ES-I3 (cell line): ENCODE measurements around the gene DPF3.

Experiments used
- H3K36me3 ChIP-seq: 2 replicates; pipeline ENCODE4 v1.6.1; 2013; ENCODE audit warnings: mild to moderate bottlenecking, low read length, control low read depth, moderate library complexity; ENCODE audit not compliant: insufficient read depth
- H3K4me1 ChIP-seq: 2 replicates; pipeline ENCODE4 v1.6.1; 2013; ENCODE audit warnings: mild to moderate bottlenecking, control low read depth, low read length; ENCODE audit not compliant: insufficient read depth
- H3K9ac ChIP-seq: 2 replicates; pipeline ENCODE4 v1.6.1; 2013; ENCODE audit warnings: low read depth, mild to moderate bottlenecking, low read length, moderate library complexity
- H3K9me3 ChIP-seq: 2 replicates; pipeline ENCODE4 v1.6.1; 2013; ENCODE audit warnings: mild to moderate bottlenecking, low read length, moderate library complexity; ENCODE audit not compliant: control insufficient read depth, insufficient read depth

The DPF3 gene

DNA sequence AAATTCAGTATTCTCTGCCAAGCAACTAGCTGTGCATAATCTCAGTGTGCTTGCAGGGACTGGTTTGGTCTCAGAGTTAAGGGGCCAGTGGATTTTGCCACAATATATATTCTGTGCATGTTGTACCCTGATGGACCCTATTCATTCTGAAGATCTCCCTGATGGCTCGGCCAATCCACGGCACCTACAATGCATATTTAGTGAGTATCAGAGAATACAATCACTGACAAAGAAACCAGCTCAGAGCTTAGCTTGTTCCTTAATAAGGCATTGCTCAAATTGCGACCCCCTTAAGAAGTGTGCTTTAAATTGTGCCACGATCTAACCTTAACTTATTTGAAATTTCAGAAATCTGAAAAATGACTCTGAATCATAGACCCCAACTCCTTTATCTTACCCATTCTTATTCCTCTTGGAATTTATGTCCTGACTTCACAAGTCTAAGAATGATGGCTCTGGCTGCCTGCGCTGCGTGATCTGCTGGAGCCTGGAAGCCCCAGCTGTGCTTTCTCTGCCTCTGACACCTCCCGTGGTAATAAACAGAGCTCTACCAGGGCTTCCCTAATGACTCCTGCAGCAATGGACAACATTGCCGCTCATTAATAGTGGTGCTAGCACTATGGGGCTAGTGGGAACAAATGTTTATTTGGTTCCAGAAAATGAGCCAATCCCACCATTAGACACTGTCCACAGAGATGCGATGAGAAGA, 23.3 kb upstream of the DPF3 start:
- Histone ChIP-seq H3K4me1 (no peaks in the 10 kb centered on the region), H3K9me3 (no peaks in the 10 kb centered on the region), H3K36me3 (no peaks in the 10 kb centered on the region), H3K9ac (no peak overlapping the region)

DNA sequence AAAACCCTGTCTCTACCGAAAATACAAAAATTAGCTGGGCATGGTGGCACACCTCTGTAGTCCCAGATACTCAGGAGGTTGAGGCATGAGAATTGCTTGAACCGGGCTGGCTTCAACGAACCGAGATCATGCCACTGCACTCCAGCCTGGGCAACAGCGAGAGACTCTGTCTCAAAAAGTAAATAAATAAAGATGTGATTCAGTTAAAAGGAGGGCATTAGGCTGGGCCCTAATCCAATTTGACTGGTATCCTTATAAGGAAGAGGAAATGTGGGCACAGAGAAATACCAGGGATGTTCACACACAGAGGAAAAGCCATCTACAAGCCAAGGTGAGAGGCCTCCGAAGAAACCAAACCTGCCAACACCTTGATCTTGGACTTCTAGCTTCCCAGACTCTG, 22.3 kb upstream of the DPF3 start:
- Histone ChIP-seq H3K4me1 (no peaks in the 10 kb centered on the region), H3K9ac (no peak overlapping the region), H3K36me3 (no peaks in the 10 kb centered on the region), H3K9me3 (no peaks in the 10 kb centered on the region)

DNA sequence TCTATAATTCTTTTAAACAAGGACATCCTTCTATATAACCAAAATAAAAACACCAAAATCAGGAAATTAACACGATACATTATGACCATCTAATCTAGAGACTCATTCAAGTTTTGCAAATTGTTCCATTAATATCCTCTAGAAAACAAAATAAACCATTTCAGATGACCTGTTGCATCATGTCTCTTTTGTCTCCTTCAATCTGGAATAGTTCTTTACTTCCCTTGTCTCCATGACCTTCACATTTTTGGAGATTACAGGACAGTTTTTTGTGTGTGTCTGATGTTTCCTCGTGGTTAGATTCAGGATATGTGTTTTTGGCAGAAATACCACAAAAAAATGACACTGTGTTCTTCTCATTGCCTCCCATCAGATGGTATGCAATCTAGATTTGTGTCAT, 19.9 kb upstream of the DPF3 start:
- Histone ChIP-seq H3K9me3 (no peaks in the 10 kb centered on the region), H3K4me1 (peaks cover 6% of the 10 kb centered on the region; the same call in 1 of the 2 replicates), H3K9ac (no peak overlapping the region), H3K36me3 (no peaks in the 10 kb centered on the region)

DNA sequence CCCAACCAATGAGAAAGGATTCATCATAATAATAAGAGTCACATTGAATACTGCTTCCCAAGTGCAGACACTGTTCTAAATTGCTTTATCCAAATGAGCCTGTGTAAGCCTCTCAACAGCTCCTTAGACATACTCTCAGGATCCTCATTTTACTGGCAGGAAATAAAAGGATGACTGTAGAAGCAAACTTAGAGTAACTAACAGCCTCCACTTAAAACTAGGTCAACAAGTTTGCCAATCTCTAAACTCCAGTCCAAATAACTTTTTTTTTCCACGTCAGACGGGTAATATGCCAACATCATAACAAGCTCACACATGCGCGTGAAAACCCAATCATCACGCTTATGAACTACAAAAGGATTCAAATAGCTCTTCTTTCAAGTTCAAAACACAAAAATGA, 15.3 kb upstream of the DPF3 start:
- Histone ChIP-seq H3K9ac (no peak overlapping the region), H3K9me3 (no peaks in the 10 kb centered on the region), H3K36me3 (no peaks in the 10 kb centered on the region), H3K4me1 (peaks cover 20% of the 10 kb centered on the region)

DNA sequence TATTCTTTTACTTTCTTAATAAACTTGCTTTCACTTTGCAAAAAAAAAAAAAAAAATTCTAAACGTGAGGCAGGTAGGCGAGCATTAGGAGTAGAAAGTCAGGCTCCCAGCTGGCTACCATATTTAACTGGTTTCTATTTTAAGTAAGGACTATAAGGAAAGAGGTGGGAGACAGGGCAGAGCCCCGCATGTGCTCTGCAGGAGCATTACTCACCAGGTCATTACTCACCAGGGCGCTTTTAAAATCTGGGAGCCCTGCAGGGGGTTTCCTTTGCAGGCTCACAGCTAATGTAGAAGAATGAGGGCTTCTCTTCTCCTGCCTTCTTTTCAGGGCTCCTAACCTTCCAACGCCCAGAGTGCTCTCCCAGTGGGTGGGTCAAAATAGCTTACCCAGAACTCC, 14.0 kb upstream of the DPF3 start:
- peak overlapping the region; percentile 19; the same call in 1 of the 2 replicates for H3K9ac ChIP-seq
- H3K36me3 ChIP-seq = no peaks in the 10 kb centered on the region
- H3K9me3 ChIP-seq = no peaks in the 10 kb centered on the region
- peaks cover 20% of the 10 kb centered on the region for H3K4me1 ChIP-seq

DNA sequence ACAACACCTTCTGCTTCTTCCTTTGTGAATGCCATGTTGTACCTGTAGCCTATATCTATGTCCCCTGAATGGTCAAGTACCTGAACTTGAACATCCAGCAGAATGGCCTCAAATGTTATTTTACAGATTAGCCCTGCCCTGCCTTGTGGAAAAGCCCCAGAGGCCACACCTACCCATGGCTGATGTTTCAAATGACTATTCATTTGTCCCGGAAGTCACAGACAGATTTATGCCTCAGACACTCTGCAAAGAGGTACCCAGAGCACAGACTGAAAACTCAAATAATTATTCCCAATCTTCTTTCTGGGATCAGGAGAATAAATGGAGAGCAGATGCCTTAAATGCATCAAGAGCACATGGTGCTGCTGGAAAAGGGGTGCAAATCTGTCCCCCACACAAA, 13.0 kb upstream of the DPF3 start:
- H3K9ac ChIP-seq = peak overlapping the region; percentile 3; the same call in 1 of the 2 replicates
- peaks cover 20% of the 10 kb centered on the region for H3K4me1 ChIP-seq
- no peaks in the 10 kb centered on the region for H3K9me3 ChIP-seq
- H3K36me3 ChIP-seq = no peaks in the 10 kb centered on the region

DNA sequence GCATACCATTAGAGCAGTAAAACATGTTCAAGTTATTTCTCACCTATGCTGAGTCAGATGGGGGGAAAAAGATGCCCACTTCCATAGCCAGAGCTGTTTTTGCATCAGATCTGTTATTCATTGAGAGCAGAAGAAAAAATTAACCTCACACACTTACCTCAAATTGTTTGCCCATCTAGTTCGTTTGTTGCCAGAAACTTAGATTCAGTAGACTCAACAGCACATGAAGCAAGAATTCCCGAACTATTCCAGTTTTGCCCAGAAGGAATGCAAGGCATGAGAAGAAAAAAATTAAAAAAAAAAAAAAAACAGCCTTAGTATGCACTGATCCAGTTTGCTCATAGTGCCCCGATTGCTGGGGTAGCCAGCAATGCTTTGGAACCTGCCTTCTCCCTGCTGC, 12.4 kb upstream of the DPF3 start:
- H3K4me1 ChIP-seq = peaks cover 20% of the 10 kb centered on the region
- H3K9me3 ChIP-seq = no peaks in the 10 kb centered on the region
- H3K9ac ChIP-seq = no peak overlapping the region
- H3K36me3 ChIP-seq = no peaks in the 10 kb centered on the region

DNA sequence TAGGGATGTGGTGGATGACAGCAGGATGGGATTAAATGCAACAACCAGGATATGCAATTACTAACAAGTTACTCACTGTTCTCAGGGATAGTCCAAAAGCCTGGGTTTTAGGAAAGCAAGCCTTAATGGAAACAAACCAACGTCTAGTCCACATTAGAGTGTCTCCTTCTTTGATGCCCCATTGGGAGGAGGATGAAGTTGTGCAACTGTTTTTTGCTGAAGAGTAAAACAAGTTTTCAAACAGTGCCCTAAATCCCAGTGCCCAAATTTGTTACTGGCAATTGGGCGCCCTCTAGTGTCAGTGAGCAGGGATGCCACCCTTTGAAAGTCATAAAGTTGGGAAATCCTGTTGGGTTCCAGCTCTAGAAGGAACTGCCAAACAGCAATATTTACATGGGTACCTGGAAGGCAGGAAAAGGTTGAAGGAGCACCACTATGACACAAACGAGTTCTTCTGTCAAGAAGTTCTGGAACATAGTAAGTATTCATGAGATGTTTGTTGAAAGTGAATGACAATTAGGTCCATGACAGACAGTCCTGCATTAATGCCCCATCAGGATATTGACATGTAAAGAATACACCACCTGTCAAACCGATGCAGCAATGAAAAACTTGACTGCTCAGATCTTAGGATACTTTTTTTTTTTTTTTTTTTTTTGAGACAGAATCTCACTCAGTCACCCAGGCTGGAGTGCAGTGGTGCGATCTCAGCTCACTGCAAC, 11.1 kb upstream of the DPF3 start:
- no peaks in the 10 kb centered on the region for H3K9me3 ChIP-seq
- no peak overlapping the region for H3K9ac ChIP-seq
- H3K36me3 ChIP-seq = no peaks in the 10 kb centered on the region
- H3K4me1 ChIP-seq = peaks cover 20% of the 10 kb centered on the region

DNA sequence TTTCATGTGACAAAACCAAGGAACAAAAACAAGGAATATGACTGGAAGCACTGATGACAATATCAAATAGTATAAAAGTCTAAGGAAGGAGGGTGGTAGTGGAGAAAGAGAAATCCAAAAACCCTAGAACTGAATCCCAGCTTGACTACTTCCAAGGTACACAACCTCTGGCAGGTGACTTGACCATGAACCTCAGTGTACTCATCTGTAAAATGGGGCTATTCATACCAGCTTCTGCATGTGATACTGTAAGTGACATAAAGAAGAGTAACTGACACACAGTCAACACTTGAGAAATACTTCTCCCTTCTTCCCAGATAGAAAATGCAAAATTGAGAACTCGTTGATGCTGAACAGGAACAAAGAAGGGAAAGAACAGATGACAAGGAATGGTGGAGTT, 10.3 kb upstream of the DPF3 start:
- Histone ChIP-seq H3K9me3 (no peaks in the 10 kb centered on the region), H3K9ac (no peak overlapping the region), H3K36me3 (no peaks in the 10 kb centered on the region), H3K4me1 (peaks cover 17% of the 10 kb centered on the region)

DNA sequence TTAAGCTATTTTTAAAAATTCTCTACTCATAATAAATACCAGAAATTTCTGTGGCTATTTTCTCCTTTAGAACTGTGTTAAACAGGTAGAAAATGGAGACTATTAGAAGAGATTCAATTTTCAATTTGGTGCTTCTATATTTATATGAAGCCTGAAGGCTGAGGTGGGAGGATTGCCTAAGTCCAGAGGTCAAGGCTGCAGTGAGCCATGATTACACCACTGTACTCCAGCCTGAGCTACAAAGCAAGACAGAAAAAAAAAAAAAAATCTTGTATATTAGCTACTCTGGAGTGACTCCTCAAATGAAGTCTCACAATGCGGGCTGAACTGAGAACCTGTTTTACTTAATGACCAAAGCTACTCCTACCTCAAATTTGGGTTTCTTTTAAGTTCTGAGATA, 9.8 kb upstream of the DPF3 start:
- Histone ChIP-seq H3K4me1 (peaks cover 14% of the 10 kb centered on the region), H3K9ac (no peak overlapping the region), H3K9me3 (no peaks in the 10 kb centered on the region), H3K36me3 (no peaks in the 10 kb centered on the region)

DNA sequence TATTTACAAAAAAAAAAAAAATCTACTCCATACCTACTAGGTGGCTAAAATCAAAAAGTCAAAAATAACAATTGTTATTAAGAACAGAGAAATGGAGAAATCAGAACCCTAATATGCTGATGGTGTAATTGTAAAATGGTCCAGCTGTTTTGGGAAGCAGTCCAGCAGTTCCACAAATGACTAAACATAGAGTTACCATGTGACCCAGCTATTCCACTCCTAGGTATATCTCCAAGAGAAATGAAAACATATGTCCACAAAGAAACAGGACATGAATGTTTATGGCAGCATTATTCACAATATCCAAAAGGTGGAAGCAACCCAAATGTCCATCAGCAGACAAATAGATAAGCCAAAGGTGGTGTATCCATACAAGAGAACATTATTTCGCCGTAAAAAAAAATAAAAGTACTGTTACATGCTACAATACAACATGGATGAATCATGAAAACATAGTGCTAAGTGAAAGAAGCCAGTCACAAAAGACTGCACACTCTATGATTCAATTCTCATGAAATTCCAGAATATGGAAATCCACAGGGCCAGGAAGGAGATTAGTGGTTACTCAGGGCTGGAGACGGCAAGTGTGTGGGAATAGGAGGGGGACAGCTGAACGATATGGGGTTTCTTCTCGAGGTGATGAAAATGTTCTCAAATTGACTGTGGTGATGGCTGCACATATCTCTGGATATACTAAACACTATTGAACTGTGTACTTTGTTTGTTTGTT, 9.1 kb upstream of the DPF3 start:
- H3K9me3 ChIP-seq = no peaks in the 10 kb centered on the region
- H3K9ac ChIP-seq = no peak overlapping the region
- H3K4me1 ChIP-seq = peaks cover 8% of the 10 kb centered on the region
- no peaks in the 10 kb centered on the region for H3K36me3 ChIP-seq

DNA sequence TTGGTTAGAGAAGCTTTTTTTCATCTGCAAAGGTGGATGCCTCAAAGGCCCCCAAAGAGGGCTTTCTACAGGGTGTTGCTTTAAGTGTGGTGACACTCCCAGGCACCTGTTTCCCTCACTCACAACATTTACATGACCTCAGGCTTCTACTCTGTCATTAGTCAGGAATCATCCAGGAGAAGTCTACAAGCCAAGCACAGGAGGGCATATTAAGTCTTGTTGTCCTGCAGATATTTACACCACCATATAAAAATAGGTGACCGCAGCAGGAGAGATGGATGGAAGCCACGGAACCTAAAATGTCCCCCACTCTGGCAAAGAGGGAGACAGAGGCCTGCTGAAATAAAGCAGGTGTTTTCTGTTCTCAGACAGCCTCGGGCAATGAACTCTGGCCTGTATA, 7.5 kb upstream of the DPF3 start:
- Histone ChIP-seq H3K36me3 (no peaks in the 10 kb centered on the region), H3K4me1 (no peaks in the 10 kb centered on the region; the same call in 1 of the 2 replicates), H3K9me3 (no peaks in the 10 kb centered on the region), H3K9ac (no peak overlapping the region)

DNA sequence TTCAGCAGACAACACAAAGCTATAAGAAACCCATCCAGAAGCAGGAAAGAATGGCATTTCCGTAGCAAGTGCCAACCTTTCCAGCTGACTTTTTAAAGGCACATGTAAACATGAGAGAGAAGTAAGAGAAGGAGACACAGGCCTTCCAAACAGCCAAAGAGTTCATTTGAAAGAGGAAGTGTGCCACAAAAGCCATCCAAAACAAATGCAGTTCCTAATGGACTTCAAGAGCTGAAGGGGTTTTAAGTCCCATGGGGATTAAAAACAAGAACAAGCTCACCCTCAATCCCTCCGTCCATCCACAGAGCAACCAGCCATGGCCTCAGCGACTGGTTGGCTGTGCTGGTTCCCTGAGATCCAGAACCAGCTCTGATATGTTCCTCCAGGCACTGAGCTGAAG, 4.5 kb upstream of the DPF3 start:
- H3K4me1 ChIP-seq = no peaks in the 10 kb centered on the region
- H3K9me3 ChIP-seq = no peaks in the 10 kb centered on the region
- no peaks in the 10 kb centered on the region for H3K36me3 ChIP-seq
- H3K9ac ChIP-seq = no peak overlapping the region

DNA sequence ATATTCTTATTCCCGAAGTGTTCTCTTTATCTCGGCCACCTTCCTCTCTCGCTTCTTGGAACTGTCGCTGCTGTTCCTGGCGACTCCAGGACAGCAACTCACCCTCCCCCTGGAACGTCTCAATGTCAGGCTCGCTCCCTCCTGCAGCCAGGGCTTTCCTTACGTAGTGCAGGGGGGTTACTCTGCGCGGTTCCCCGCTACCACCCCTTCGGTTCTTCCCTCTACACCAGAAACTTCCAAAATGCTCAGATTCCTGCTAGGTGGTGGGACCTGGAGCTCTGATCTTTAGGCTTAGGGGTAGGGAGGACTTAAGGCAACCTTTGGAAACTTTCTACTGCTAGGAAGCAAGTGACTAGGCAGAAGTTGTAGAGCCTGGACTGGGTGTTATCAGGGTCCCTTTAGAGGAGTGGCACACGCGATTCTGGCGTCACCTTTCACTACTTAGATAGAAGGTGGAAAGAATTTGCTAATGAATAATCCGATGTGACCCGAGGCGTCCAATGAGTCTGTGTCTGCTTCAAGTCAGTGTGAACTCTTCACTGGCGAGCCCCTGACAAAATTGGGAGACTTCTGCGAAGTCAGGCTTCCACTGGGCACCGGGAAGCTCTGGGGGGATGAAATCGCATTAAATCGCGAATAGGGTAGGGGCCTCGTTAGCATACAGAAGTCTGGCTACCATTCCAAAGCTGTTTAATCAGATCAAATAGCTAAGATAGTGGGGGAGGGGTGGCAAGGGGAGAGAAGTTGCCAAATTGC, 900 bp upstream of the DPF3 start:
- H3K36me3 ChIP-seq = no peaks in the 10 kb centered on the region
- no peaks in the 10 kb centered on the region for H3K9me3 ChIP-seq
- H3K9ac ChIP-seq = peak overlapping the region; percentile 73; the same call in 1 of the 2 replicates
- peaks cover 11% of the 10 kb centered on the region; the same call in 1 of the 2 replicates for H3K4me1 ChIP-seq
